HCT116 (cell line): Measurements from ENCODE around the gene METTL27. TPM values are rescaled to one million over a fixed set of nuclear protein-coding genes. Genes with fewer than 3 reads are reported as not detected.

Experiments
- ATAC-seq: fragments of 200-7000 bp; cut with Tn5 transposase; 2 replicates; pipeline ENCODE4 v1.9.1; 2020; ENCODE audit warnings: mild to moderate bottlenecking, moderate library complexity
- BruUV-seq: library from RNA; stranded (reverse); fragments of 400-500 nt; replicated peaks from 2 replicates; lab custom pipeline; 2021; lab: Mats Ljungman, UMichigan
- CTCF ChIA-PET: fragments of 300-600 bp; sonication (Branson Sonifier 250); formaldehyde crosslinking; loops from one replicate; lab custom pipeline; 2021; ENCODE audit warnings: antibody characterized with exemption; lab: Charles Lee
- POLR2A ChIA-PET: fragments of 300-600, 350-600 bp; sonication (Branson Sonifier 250); formaldehyde crosslinking; loops from one replicate; lab custom pipeline; 2021; ENCODE audit warnings: antibody characterized with exemption; lab: Charles Lee
- RAD21 ChIA-PET, 2 experiments: fragments of 300-600 bp; sonication (Branson Sonifier 250); formaldehyde crosslinking; loops; one replicate each; lab custom pipeline; 2023; ENCODE audit warnings: low total read pairs in 2 of 2; ENCODE audit not compliant: uncharacterized antibody in 2 of 2, unreplicated experiment in 2 of 2, low non-redundant PET in 1 of 2; lab: Charles Lee
- DNase-seq: peaks from one replicate; pipeline ENCODE4 v3.0.0-alpha.2; 2010; ENCODE audit warnings: low read depth, low spot score
- H2AFZ ChIP-seq: fragments of 200-600 bp; shearing (Covaris generic), sonication (generic); 2 replicates; pipeline ENCODE4 v1.6.1; 2017; ENCODE audit warnings: low read depth, mixed run types, mixed read lengths, antibody characterized with exemption, low read length; ENCODE audit not compliant: poor library complexity, severe bottlenecking
- H3K27ac ChIP-seq: 2 replicates; pipeline ENCODE4 v1.5.1; 2012; ENCODE audit warnings: low read depth, low read length
- H3K27me3 ChIP-seq: fragments of 200-600 bp; sonication (generic); 2 replicates; pipeline ENCODE4 v1.6.1; 2016; ENCODE audit warnings: mixed run types, low read length, mixed read lengths; ENCODE audit not compliant: insufficient read depth
- H3K36me3 ChIP-seq, 2 experiments: fragments of 200-500 bp in 1 of 2; fragments of 200-600 bp in 1 of 2; sonication (Bioruptor generic) in 1 of 2; sonication (generic) in 1 of 2; 2 replicates each; pipeline versions ENCODE4 v1.5.1 to v1.6.1; 2014 to 2016; ENCODE audit warnings: low read length in 2 of 2, inconsistent platforms in 1 of 2, mixed read lengths in 1 of 2, mixed run types in 1 of 2; ENCODE audit not compliant: insufficient read depth in 2 of 2, control insufficient read depth in 1 of 2
- H3K4me1 ChIP-seq, 2 experiments: fragments of 200-600 bp in 1 of 2; sonication (generic) in 1 of 2; 2 replicates each; pipeline versions ENCODE4 v1.5.1 to v1.6.1; 2012 to 2017; ENCODE audit warnings: low read length in 2 of 2, inconsistent platforms in 1 of 2, mild to moderate bottlenecking in 1 of 2, mixed read lengths in 1 of 2, mixed run types in 1 of 2, moderate library complexity in 1 of 2; ENCODE audit not compliant: insufficient read depth in 2 of 2, control insufficient read depth in 1 of 2
- H3K4me2 ChIP-seq: fragments of 200-600 bp; sonication (generic); 2 replicates; pipeline ENCODE4 v1.6.1; 2017; ENCODE audit warnings: mixed run types, low read length, mixed read lengths
- H3K4me3 ChIP-seq, 2 experiments: fragments of 200-600 bp in 1 of 2; sonication (generic) in 1 of 2; replicated peaks in 1 of 2; 2 replicates each; pipeline ENCODE4 v1.5.1; 2011 to 2016; ENCODE audit warnings: low read length in 2 of 2, control low read depth in 1 of 2, low read depth in 1 of 2, mild to moderate bottlenecking in 1 of 2, mixed read lengths in 1 of 2, mixed run types in 1 of 2
- H3K79me2 ChIP-seq: fragments of 200-600 bp; sonication (generic); 2 replicates; pipeline ENCODE4 v1.6.1; 2017; ENCODE audit warnings: mild to moderate bottlenecking, mixed run types, low read length, moderate library complexity, mixed read lengths; ENCODE audit not compliant: insufficient read depth
- H3K9ac ChIP-seq: fragments of 200-600 bp; sonication (generic); 2 replicates; pipeline ENCODE4 v1.6.1; 2016; ENCODE audit warnings: low read length, mixed read lengths
- H3K9me2 ChIP-seq: fragments of 200-600 bp; sonication (generic), shearing (Covaris generic); 2 replicates; pipeline ENCODE4 v1.6.1; 2017; ENCODE audit warnings: mixed run types, mild to moderate bottlenecking, moderate library complexity; ENCODE audit not compliant: insufficient read depth
- H3K9me3 ChIP-seq, 2 experiments: fragments of 200-500 bp in 1 of 2; fragments of 200-600 bp in 1 of 2; sonication (Bioruptor generic) in 1 of 2; sonication (generic) in 1 of 2; 2 replicates each; pipeline ENCODE4 v1.6.1; 2014 to 2017; ENCODE audit warnings: low read length in 2 of 2, mixed read lengths in 2 of 2, inconsistent platforms in 1 of 2, low read depth in 1 of 2, mild to moderate bottlenecking in 1 of 2, mixed run types in 1 of 2, moderate library complexity in 1 of 2; ENCODE audit not compliant: control insufficient read depth in 1 of 2, insufficient read depth in 1 of 2
- H4K20me1 ChIP-seq: fragments of 200-600 bp; sonication (generic), shearing (Covaris generic); 2 replicates; pipeline ENCODE4 v1.6.1; 2017; ENCODE audit warnings: mixed run types, mild to moderate bottlenecking, moderate library complexity; ENCODE audit not compliant: insufficient read depth
- CEBPB ChIP-seq: IDR thresholded peaks from 2 replicates; pipeline ENCODE4 v1.6.1; 2012; ENCODE audit warnings: low read depth
- EGR1 ChIP-seq: IDR thresholded peaks from 2 replicates; pipeline ENCODE4 v1.6.1; 2012; ENCODE audit warnings: low read depth
- EZH2 ChIP-seq: fragments of 200-600 bp; sonication (generic); IDR thresholded peaks from 2 replicates; pipeline ENCODE4 v1.6.1; 2017; ENCODE audit warnings: antibody characterized with exemption, mixed run types
- FOSL1 ChIP-seq: IDR thresholded peaks from 2 replicates; pipeline ENCODE4 v1.6.1; 2012; ENCODE audit warnings: low read depth
- JUND ChIP-seq: IDR thresholded peaks from 2 replicates; pipeline ENCODE4 v1.6.1; 2012
- POLR2A ChIP-seq: IDR thresholded peaks from 2 replicates; pipeline ENCODE4 v1.7.0; 2011; ENCODE audit warnings: borderline replicate concordance; ENCODE audit not compliant: insufficient read depth, insufficient read length; ENCODE audit errors: extremely low read depth
- POLR2AphosphoS5 ChIP-seq: IDR thresholded peaks from 2 replicates; pipeline ENCODE4 v1.6.1; 2011; ENCODE audit warnings: mild to moderate bottlenecking, low read depth, low read length, moderate library complexity
- RAD21 ChIP-seq: IDR thresholded peaks from 2 replicates; pipeline ENCODE4 v1.6.1; 2012; ENCODE audit warnings: low read depth, mild to moderate bottlenecking
- SRF ChIP-seq: IDR thresholded peaks from 2 replicates; pipeline ENCODE4 v1.6.1; 2012; ENCODE audit warnings: low read depth
- YY1 ChIP-seq: IDR thresholded peaks from 2 replicates; pipeline ENCODE4 v1.6.1; 2011; ENCODE audit warnings: low read length, low read depth, moderate library complexity, mild to moderate bottlenecking; ENCODE audit not compliant: insufficient replicate concordance; ENCODE audit errors: extremely low read depth
- ZFX ChIP-seq: fragments of 450-650 bp; IDR thresholded peaks from 2 replicates; pipeline ENCODE4 v1.6.1; 2017
- intact Hi-C: fragments of 100-400 bp; cut with micrococcal nuclease; formaldehyde crosslinking; loops from 2 replicates; pipeline ENCODE4 v1.10.0; 2022
- total RNA-seq: library from RNA; stranded (reverse); gene quantifications from one replicate; pipeline ENCODE4 v1.2.1, GENCODE V29; 2021; ENCODE audit not compliant: unreplicated experiment
- TF ChIP-seq, protein P1 (sequence below), 3 experiments: fragments of 200-600 bp in 1 of 3; sonication (generic) in 1 of 3; IDR thresholded peaks in 2 of 3; conservative IDR thresholded peaks in 1 of 3; 2 replicates each; pipeline ENCODE4 v1.5.1; 2012 to 2017; ENCODE audit warnings: low read depth in 2 of 3, low read length in 2 of 3, antibody characterized with exemption in 1 of 3, borderline replicate concordance in 1 of 3, control low read depth in 1 of 3, mild to moderate bottlenecking in 1 of 3, mixed read lengths in 1 of 3, mixed run types in 1 of 3, moderate library complexity in 1 of 3; ENCODE audit not compliant: insufficient read depth in 1 of 3
- TF ChIP-seq, protein P2 (sequence below): IDR thresholded peaks from 2 replicates; pipeline ENCODE4 v1.6.1; 2012
- TF ChIP-seq, protein P3 (sequence below): IDR thresholded peaks from 2 replicates; pipeline ENCODE4 v1.6.1; 2012

Gene METTL27
- total RNA-seq, 1 experiment from 2014 or later = 30.4 TPM

DNA sequence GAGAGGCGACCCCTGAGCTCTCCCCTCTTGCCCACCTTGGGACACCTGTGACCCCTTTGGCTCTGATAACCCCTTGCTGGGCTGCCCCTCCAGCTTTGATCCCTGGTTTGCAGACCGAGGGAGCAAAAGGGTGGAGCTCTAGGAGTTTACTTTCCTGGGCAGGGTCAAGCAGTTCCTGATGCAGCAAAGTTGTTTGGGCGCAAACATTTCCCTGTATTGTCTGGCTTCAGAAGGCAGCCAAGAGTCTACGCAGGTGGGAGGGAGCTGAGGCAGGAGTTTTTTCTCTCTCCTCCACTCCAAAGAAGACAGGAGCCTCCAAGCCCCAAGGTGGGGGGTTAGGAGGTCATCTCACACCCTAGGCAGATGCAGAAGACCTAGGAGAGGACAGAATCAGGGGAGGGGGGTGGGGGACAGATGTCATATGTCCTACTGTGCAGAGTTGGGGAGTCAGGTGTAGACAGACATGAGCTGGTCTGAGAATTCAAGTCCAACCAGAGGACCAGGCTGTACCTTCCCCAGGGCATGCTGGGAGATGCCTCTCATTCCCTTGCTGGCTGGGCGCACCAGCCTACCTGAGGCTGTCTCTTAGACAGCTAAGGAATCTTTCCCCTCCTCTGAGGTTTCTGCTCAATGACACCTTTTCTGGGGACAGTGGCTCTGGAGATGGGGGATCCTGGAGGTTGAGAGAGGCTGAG, 39.2 kb upstream of the METTL27 start (continued):
- TF ChIP-seq FOSL1 (no peak), POLR2A (no peak), EGR1 (no peak)

DNA sequence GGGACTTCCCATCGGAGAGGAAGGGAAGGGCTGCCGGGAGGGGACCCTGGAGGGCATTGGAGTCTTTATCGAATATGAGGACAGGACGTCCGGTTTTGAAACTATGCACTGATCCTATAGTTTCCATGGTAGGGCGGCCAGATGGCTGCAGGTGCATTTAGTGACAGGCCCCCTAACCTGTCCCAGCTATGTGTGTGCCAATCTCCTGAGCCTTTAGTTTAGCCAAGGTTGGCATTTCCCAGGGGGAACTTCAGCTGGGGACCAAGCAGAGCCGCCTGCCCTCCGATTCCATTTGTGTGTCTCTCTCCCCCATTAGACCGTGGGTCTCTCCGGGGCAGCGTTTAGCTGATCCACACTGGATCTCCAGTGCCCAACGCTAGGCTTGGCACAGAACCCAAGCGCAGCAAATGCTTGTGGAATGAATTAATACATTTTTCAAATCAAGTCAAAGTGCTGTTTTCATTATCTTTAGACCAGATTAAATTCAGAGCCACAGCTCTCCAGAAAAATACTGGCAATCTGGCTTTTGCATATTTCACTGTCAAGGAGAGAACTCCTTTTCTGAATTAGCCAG, 38.5 kb upstream of the METTL27 start:
- POLR2A ChIA-PET = no interaction called here

More for the DNA sequence above, 38.5 kb upstream of the METTL27 start:
- H3K4me3 ChIP-seq = no peak overlapping the region
- no peak overlapping the region for H3K4me2 ChIP-seq
- H3K27me3 ChIP-seq = peaks cover 12% of the 10 kb centered on the region; the same call in 1 of the 2 replicates
- H3K9ac ChIP-seq = no peak overlapping the region
- DNase-seq (no peak), ATAC-seq (no peak)
- no peaks in the 10 kb centered on the region for H3K4me1 ChIP-seq
- H2AFZ ChIP-seq = no peak overlapping the region
- intact Hi-C loops = no loop called here
- ChIA-PET RAD21 (interaction anchor here in 1 of 2 experiments (0.6 kb wide), 1 partner anchor 618 kb away, joined by 3 read pairs; no protein-coding TSS in a partner anchor), CTCF (interaction anchor here (1.3 to 1.5 kb wide), 2 partner anchors 10 to 146 kb away, joined by 3 read pairs; no protein-coding TSS in a partner anchor)
- BruUV-seq = no TSS peak
- no peak overlapping the region for H3K27ac ChIP-seq
- no peaks in the 10 kb centered on the region for H3K9me2 ChIP-seq
- no peaks in the 10 kb centered on the region for H3K36me3 ChIP-seq
- H3K9me3 ChIP-seq = no peaks in the 10 kb centered on the region
- no peaks in the 10 kb centered on the region for H4K20me1 ChIP-seq
- H3K79me2 ChIP-seq = no peaks in the 10 kb centered on the region
- TF ChIP-seq FOSL1 (no peak), YY1 (no peak), CEBPB (no peak), SRF (no peak), EZH2 (no peak), RAD21 (no peak), POLR2AphosphoS5 (no peak), ZFX (no peak), JUND (no peak)
- TF ChIP-seq, protein P1, sequence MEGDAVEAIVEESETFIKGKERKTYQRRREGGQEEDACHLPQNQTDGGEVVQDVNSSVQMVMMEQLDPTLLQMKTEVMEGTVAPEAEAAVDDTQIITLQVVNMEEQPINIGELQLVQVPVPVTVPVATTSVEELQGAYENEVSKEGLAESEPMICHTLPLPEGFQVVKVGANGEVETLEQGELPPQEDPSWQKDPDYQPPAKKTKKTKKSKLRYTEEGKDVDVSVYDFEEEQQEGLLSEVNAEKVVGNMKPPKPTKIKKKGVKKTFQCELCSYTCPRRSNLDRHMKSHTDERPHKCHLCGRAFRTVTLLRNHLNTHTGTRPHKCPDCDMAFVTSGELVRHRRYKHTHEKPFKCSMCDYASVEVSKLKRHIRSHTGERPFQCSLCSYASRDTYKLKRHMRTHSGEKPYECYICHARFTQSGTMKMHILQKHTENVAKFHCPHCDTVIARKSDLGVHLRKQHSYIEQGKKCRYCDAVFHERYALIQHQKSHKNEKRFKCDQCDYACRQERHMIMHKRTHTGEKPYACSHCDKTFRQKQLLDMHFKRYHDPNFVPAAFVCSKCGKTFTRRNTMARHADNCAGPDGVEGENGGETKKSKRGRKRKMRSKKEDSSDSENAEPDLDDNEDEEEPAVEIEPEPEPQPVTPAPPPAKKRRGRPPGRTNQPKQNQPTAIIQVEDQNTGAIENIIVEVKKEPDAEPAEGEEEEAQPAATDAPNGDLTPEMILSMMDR (IDR thresholded peaks at IDR 0.05 in 2 of 3, conservative IDR thresholded peaks at IDR 0.05 in 1 of 3; ENCODE audit: borderline replicate concordance in 1 of 3, insufficient read depth in 1 of 3, low read depth in 2 of 3, low read length in 2 of 3) = no peak
- TF ChIP-seq, protein P2, sequence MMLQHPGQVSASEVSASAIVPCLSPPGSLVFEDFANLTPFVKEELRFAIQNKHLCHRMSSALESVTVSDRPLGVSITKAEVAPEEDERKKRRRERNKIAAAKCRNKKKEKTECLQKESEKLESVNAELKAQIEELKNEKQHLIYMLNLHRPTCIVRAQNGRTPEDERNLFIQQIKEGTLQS = no peak
- TF ChIP-seq, protein P3, sequence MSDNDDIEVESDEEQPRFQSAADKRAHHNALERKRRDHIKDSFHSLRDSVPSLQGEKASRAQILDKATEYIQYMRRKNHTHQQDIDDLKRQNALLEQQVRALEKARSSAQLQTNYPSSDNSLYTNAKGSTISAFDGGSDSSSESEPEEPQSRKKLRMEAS = no peak
